ENCODE measurements around the gene KANSL1. TPM values are rescaled to one million over a fixed set of nuclear protein-coding genes. Genes with fewer than 3 reads are reported as not detected.
"Not testable (repeated sequence)": the region's sequence is repeated elsewhere in the genome, so short reads cannot be mapped to it uniquely, and the experiment has no call there.

Gene KANSL1
- total RNA-seq, 1 experiment from 2014 or later = 67.1 TPM

DNA sequence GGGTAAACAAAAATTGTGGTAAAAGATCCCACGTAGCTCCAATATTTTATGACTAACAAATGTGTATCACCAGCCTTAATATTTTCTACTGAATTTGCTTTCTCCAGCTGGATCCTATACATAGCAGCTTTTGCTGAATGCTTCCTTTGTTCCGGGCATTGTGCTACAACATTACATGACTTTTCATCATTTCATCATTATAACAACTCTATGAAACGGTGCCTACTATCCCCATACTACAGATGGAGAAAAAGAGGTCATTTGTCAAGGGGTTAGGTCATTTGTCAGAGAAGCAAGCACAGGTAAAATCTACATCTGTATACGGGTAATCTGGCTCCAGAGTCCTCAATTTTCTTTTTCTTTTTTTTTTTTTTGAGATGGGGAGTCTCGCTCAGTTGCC lies 74.3 kb downstream of the KANSL1 start:
- peaks cover 8% of the 10 kb centered on the region for H3K9me3 Mint-ChIP-seq (ENCODE audit: unreplicated experiment)
- DNase-seq (ENCODE audit: unreplicated experiment) = no peak
- BruUV-seq (replicated peaks) = no TSS peak
- no peaks in the 10 kb centered on the region for H3K27me3 Mint-ChIP-seq (ENCODE audit: insufficient read depth, unreplicated experiment)
- no peak overlapping the region for H3K27ac Mint-ChIP-seq (ENCODE audit: low read depth, unreplicated experiment)
- H3K4me1 Mint-ChIP-seq (ENCODE audit: insufficient read depth, unreplicated experiment) = peaks cover 19% of the 10 kb centered on the region
- peaks cover 17% of the 10 kb centered on the region for H3K36me3 Mint-ChIP-seq (ENCODE audit: insufficient read depth, unreplicated experiment)
- no peak overlapping the region for H3K4me3 Mint-ChIP-seq (ENCODE audit: unreplicated experiment)
- ChIA-PET CTCF (interaction anchor here (1.2 to 1.3 kb wide), 3 partner anchors 20 to 74 kb away, joined by 3 to 5 read pairs (median 3); partner anchors contain the start of gene KANSL1), POLR2A (interaction anchor here (1.0 to 2.5 kb wide), 3 partner anchors 9 to 29 kb away, joined by 3 to 7 read pairs (median 5); no protein-coding TSS in a partner anchor)
- intact Hi-C loops (cut with micrococcal nuclease) = no loop called here
- TF ChIP-seq, protein P1, sequence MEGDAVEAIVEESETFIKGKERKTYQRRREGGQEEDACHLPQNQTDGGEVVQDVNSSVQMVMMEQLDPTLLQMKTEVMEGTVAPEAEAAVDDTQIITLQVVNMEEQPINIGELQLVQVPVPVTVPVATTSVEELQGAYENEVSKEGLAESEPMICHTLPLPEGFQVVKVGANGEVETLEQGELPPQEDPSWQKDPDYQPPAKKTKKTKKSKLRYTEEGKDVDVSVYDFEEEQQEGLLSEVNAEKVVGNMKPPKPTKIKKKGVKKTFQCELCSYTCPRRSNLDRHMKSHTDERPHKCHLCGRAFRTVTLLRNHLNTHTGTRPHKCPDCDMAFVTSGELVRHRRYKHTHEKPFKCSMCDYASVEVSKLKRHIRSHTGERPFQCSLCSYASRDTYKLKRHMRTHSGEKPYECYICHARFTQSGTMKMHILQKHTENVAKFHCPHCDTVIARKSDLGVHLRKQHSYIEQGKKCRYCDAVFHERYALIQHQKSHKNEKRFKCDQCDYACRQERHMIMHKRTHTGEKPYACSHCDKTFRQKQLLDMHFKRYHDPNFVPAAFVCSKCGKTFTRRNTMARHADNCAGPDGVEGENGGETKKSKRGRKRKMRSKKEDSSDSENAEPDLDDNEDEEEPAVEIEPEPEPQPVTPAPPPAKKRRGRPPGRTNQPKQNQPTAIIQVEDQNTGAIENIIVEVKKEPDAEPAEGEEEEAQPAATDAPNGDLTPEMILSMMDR (IDR thresholded peaks at IDR 0.05; ENCODE audit: unreplicated experiment) = no peak

DNA sequence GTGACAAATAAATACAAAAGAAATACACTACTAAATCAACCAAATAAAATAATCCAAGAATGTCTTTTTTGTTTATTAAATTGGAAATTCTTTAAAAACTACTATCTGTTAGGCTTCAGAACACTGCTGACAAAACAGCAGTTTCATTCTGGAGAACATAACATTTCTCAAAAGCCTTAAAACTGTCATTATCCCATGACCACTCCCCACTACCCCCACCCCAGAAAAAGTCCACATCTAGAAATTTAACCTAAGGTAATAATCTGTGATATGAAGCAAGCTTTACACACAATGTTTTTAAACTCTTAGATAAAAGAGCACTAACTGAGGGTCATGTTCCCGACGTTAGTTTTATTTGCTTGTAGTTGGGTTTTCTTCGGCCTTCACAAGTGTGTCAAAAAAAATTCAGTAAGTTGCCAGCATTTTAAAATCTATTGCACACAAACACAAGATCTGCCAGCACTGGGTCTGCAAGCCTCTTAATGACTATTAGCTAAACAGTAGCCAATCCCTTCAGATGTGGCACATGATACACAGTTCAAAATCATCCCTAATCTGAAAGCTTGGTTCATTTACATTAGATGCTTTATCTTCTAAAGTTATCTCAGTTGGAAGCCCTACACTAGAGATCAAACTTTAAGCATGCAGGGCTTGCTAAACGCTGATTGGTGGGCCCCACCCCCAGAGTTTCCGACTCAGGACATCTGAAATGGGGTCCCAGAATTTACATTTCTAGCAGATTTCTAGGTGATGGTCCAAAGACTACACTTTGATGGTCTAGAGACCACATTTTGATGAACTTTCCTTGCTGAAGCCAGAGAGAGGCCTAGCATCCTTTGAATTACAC lies 75.2 kb downstream of the KANSL1 start:
- Mint-ChIP-seq H3K27me3 (ENCODE audit: insufficient read depth, unreplicated experiment) (no peaks in the 10 kb centered on the region), H3K27ac (ENCODE audit: low read depth, unreplicated experiment) (no peak overlapping the region), H3K36me3 (ENCODE audit: insufficient read depth, unreplicated experiment) (peaks cover 13% of the 10 kb centered on the region), H3K4me3 (ENCODE audit: unreplicated experiment) (no peak overlapping the region), H3K4me1 (ENCODE audit: insufficient read depth, unreplicated experiment) (peaks cover 19% of the 10 kb centered on the region), H3K9me3 (ENCODE audit: unreplicated experiment) (peaks cover 8% of the 10 kb centered on the region)
- no peak for DNase-seq (ENCODE audit: unreplicated experiment)
- POLR2A ChIA-PET = interaction anchor here (0.6 to 2.5 kb wide), 4 partner anchors 16 to 75 kb away, joined by 3 to 5 read pairs (median 4); partner anchors contain the start of gene KANSL1
- no TSS peak for BruUV-seq (replicated peaks)
- TF ChIP-seq, protein P1 (IDR thresholded peaks at IDR 0.05; ENCODE audit: unreplicated experiment) = no peak
- intact Hi-C loops (cut with micrococcal nuclease) = no loop called here
- CTCF ChIA-PET = interaction anchor here (0.7 to 1.7 kb wide), 3 partner anchors 15 to 434 kb away, joined by 3 to 8 read pairs (median 3); no protein-coding TSS in a partner anchor

DNA sequence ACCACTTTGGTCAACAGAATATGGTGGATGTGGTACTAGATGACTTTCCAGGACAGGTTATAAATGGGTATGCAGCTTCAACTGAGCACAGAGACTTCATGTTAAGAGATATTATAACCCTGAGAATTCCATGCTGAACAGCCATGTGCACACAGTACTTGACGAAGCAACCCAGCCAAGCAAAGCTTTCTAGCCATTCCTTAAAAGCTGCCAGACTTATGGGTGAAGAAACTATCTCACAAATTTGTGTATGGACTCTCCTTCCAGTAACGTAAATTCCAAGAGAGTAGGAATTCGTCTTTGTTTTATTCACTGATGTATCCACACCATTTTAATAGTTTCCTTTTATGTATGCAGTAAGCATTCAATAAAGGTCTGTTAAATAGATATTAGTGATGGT lies 76.1 kb downstream of the KANSL1 start:
- intact Hi-C loops (cut with micrococcal nuclease) = no loop called here
- Mint-ChIP-seq H3K4me3 (ENCODE audit: unreplicated experiment) (no peak overlapping the region), H3K9me3 (ENCODE audit: unreplicated experiment) (peaks cover 8% of the 10 kb centered on the region), H3K36me3 (ENCODE audit: insufficient read depth, unreplicated experiment) (peaks cover 9% of the 10 kb centered on the region), H3K4me1 (ENCODE audit: insufficient read depth, unreplicated experiment) (peaks cover 19% of the 10 kb centered on the region), H3K27ac (ENCODE audit: low read depth, unreplicated experiment) (no peak overlapping the region), H3K27me3 (ENCODE audit: insufficient read depth, unreplicated experiment) (no peaks in the 10 kb centered on the region)
- BruUV-seq (replicated peaks) = no TSS peak
- ChIA-PET POLR2A (interaction anchor here (0.9 to 2.5 kb wide), 3 partner anchors 17 to 54 kb away, joined by 3 to 5 read pairs (median 4); no protein-coding TSS in a partner anchor), CTCF (interaction anchor here (0.6 to 1.7 kb wide), 4 partner anchors 15 to 453 kb away, joined by 3 to 8 read pairs (median 4); no protein-coding TSS in a partner anchor)
- no peak for DNase-seq (ENCODE audit: unreplicated experiment)
- TF ChIP-seq, protein P1 (IDR thresholded peaks at IDR 0.05; ENCODE audit: unreplicated experiment) = no peak

DNA sequence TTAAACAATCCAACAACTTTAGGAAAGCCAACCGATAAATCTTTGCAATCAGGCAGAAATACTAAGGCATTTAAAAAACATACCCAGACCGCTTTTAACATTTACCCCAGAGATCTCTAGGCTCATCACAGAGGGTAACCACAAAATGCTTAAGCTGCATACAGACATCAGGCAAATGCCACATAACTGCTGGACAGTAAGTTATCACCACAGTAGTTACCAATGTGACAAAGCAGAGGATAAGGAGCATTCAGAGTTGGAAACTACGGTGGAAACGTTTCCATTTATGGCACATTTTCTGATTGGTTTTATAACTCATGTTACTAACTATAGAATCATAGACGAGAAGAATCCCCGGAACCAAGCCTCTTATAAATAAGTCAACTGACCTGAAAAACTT lies 77.5 kb downstream of the KANSL1 start:
- H3K27ac Mint-ChIP-seq (ENCODE audit: low read depth, unreplicated experiment) = no peak overlapping the region
- DNase-seq (ENCODE audit: unreplicated experiment) = no peak
- H3K36me3 Mint-ChIP-seq (ENCODE audit: insufficient read depth, unreplicated experiment) = peaks cover 9% of the 10 kb centered on the region
- POLR2A ChIA-PET = interaction anchor here (0.5 to 1.2 kb wide), 3 partner anchors 15 to 28 kb away, joined by 3 to 4 read pairs (median 3); no protein-coding TSS in a partner anchor
- no peak overlapping the region for H3K4me3 Mint-ChIP-seq (ENCODE audit: unreplicated experiment)
- CTCF ChIA-PET = no interaction called here
- H3K4me1 Mint-ChIP-seq (ENCODE audit: insufficient read depth, unreplicated experiment) = peaks cover 9% of the 10 kb centered on the region
- no peaks in the 10 kb centered on the region for H3K27me3 Mint-ChIP-seq (ENCODE audit: insufficient read depth, unreplicated experiment)
- TF ChIP-seq, protein P1 (IDR thresholded peaks at IDR 0.05; ENCODE audit: unreplicated experiment) = no peak
- no TSS peak for BruUV-seq (replicated peaks)
- H3K9me3 Mint-ChIP-seq (ENCODE audit: unreplicated experiment) = peaks cover 8% of the 10 kb centered on the region
- intact Hi-C loops (cut with micrococcal nuclease) = no loop called here

DNA sequence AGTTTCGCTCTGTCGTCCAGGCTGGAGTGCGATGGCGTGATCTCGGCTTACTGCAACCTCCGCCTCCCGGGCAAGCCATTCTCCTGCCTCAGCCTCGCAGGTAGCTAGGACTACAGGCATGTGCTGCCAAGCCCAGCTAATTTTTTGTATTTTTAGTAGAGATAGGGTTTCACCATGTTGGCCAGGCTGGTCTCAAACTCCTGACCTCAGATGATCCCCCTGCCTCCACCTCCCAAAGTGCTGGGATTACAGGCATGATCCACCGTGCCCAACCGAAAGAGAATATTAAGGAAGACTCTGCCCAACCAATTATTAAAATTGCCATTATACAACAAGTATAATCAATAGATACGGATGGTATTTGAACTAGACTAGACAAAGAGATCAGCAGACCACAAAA lies 82.0 kb downstream of the KANSL1 start:
- H3K4me3 Mint-ChIP-seq (ENCODE audit: unreplicated experiment); H3K36me3 Mint-ChIP-seq (ENCODE audit: insufficient read depth, unreplicated experiment); CTCF ChIA-PET; DNase-seq (ENCODE audit: unreplicated experiment); intact Hi-C loops (cut with micrococcal nuclease); H3K27me3 Mint-ChIP-seq (ENCODE audit: insufficient read depth, unreplicated experiment); H3K9me3 Mint-ChIP-seq (ENCODE audit: unreplicated experiment); BruUV-seq (replicated peaks); H3K27ac Mint-ChIP-seq (ENCODE audit: low read depth, unreplicated experiment): not testable (repeated sequence)
- POLR2A ChIA-PET = interaction anchor here (1.9 kb wide), 1 partner anchor 8 kb away, joined by 7 read pairs; no protein-coding TSS in a partner anchor
- peaks cover 27% of the 10 kb centered on the region for H3K4me1 Mint-ChIP-seq (ENCODE audit: insufficient read depth, unreplicated experiment)
